ENCODE data around the gene GAL3ST3.

- no peak for TF ChIP-seq POLR2A (IDR thresholded peaks at IDR 0.05)
- TF ChIP-seq CTCF (IDR thresholded peaks at IDR 0.05) = no peak
Measured at GRCh38 chr11:66075273-66075672, 26.3 kb upstream of the GAL3ST3 start.
